Measurements from ENCODE around the gene ATRAID.

Gene ATRAID

GRCh38 chr2:27223416-27223815, 11.6 kb downstream of the ATRAID start:
- H3K36me3 ChIP-seq (ENCODE audit: control insufficient read depth, insufficient read depth, low read length) = peaks cover 90% of the 10 kb centered on the region
- no peaks in the 10 kb centered on the region for H3K4me1 ChIP-seq (ENCODE audit: control insufficient read depth, insufficient read depth, low read length, poor library complexity, severe bottlenecking)
- 100% methylated on average over 5 to 6 of the region's 6 CpGs for WGBS, 2 experiments (ENCODE audit: insufficient coverage in 2 of 2)
- no peak overlapping the region for H3K27ac ChIP-seq (ENCODE audit: low read depth, low read length, severe bottlenecking)
- H3K9me3 ChIP-seq (ENCODE audit: control insufficient read depth, low read length) = no peaks in the 10 kb centered on the region
- no peak overlapping the region for H3K4me3 ChIP-seq (ENCODE audit: extremely low read depth, insufficient read depth, low read length, poor library complexity, severe bottlenecking)

- no peak overlapping the region for H3K27ac ChIP-seq (ENCODE audit: low read depth, low read length, severe bottlenecking)
- no peaks in the 10 kb centered on the region for H3K9me3 ChIP-seq (ENCODE audit: control insufficient read depth, low read length)
- peaks cover 84% of the 10 kb centered on the region for H3K36me3 ChIP-seq (ENCODE audit: control insufficient read depth, insufficient read depth, low read length)
- 92 to 96% methylated on average over 6 of the region's 9 CpGs for WGBS, 2 experiments (ENCODE audit: insufficient coverage in 2 of 2)
- H3K4me1 ChIP-seq (ENCODE audit: control insufficient read depth, insufficient read depth, low read length, poor library complexity, severe bottlenecking) = no peaks in the 10 kb centered on the region
- H3K4me3 ChIP-seq (ENCODE audit: extremely low read depth, insufficient read depth, low read length, poor library complexity, severe bottlenecking) = no peak overlapping the region
Measured at GRCh38 chr2:27225526-27225925, 13.7 kb downstream of the ATRAID start.

- Histone ChIP-seq H3K36me3 (ENCODE audit: control insufficient read depth, insufficient read depth, low read length) (peaks cover 80% of the 10 kb centered on the region), H3K27ac (ENCODE audit: low read depth, low read length, severe bottlenecking) (no peak overlapping the region), H3K9me3 (ENCODE audit: control insufficient read depth, low read length) (no peaks in the 10 kb centered on the region), H3K4me1 (ENCODE audit: control insufficient read depth, insufficient read depth, low read length, poor library complexity, severe bottlenecking) (no peaks in the 10 kb centered on the region), H3K4me3 (ENCODE audit: extremely low read depth, insufficient read depth, low read length, poor library complexity, severe bottlenecking) (no peak overlapping the region)
- no CpG with 5 or more reads among the region's 2 CpGs for WGBS, 2 experiments (ENCODE audit: insufficient coverage in 2 of 2)
Measured at GRCh38 chr2:27227501-27227900, 15.7 kb downstream of the ATRAID start.

GRCh38 chr2:27231921-27232320, 20.1 kb downstream of the ATRAID start:
- Histone ChIP-seq H3K36me3 (ENCODE audit: control insufficient read depth, insufficient read depth, low read length) (peaks cover 82% of the 10 kb centered on the region), H3K4me1 (ENCODE audit: control insufficient read depth, insufficient read depth, low read length, poor library complexity, severe bottlenecking) (no peaks in the 10 kb centered on the region), H3K27ac (ENCODE audit: low read depth, low read length, severe bottlenecking) (no peak overlapping the region), H3K9me3 (ENCODE audit: control insufficient read depth, low read length) (no peaks in the 10 kb centered on the region), H3K4me3 (ENCODE audit: extremely low read depth, insufficient read depth, low read length, poor library complexity, severe bottlenecking) (no peak overlapping the region)
- 97% methylated on average over 12 of the region's 13 CpGs for WGBS, 2 experiments (ENCODE audit: insufficient coverage in 2 of 2)

- Histone ChIP-seq H3K27ac (ENCODE audit: low read depth, low read length, severe bottlenecking) (no peak overlapping the region), H3K4me3 (ENCODE audit: extremely low read depth, insufficient read depth, low read length, poor library complexity, severe bottlenecking) (no peak overlapping the region), H3K9me3 (ENCODE audit: control insufficient read depth, low read length) (no peaks in the 10 kb centered on the region), H3K4me1 (ENCODE audit: control insufficient read depth, insufficient read depth, low read length, poor library complexity, severe bottlenecking) (no peaks in the 10 kb centered on the region), H3K36me3 (ENCODE audit: control insufficient read depth, insufficient read depth, low read length) (peaks cover 88% of the 10 kb centered on the region)
- 97 to 98% methylated on average over 12 to 14 of the region's 14 CpGs for WGBS, 2 experiments (ENCODE audit: insufficient coverage in 2 of 2)
Measured at GRCh38 chr2:27233341-27233740, 21.5 kb downstream of the ATRAID start.

- peaks cover 93% of the 10 kb centered on the region for H3K36me3 ChIP-seq (ENCODE audit: control insufficient read depth, insufficient read depth, low read length)
- H3K4me1 ChIP-seq (ENCODE audit: control insufficient read depth, insufficient read depth, low read length, poor library complexity, severe bottlenecking) = no peaks in the 10 kb centered on the region
- H3K27ac ChIP-seq (ENCODE audit: low read depth, low read length, severe bottlenecking) = no peak overlapping the region
- H3K9me3 ChIP-seq (ENCODE audit: control insufficient read depth, low read length) = no peaks in the 10 kb centered on the region
- H3K4me3 ChIP-seq (ENCODE audit: extremely low read depth, insufficient read depth, low read length, poor library complexity, severe bottlenecking) = no peak overlapping the region
- 96 to 100% methylated on average over 9 to 12 of the region's 12 CpGs for WGBS, 2 experiments (ENCODE audit: insufficient coverage in 2 of 2)
Measured at GRCh38 chr2:27236136-27236535, 24.3 kb downstream of the ATRAID start.

- Histone ChIP-seq H3K4me3 (ENCODE audit: extremely low read depth, insufficient read depth, low read length, poor library complexity, severe bottlenecking) (no peak overlapping the region), H3K36me3 (ENCODE audit: control insufficient read depth, insufficient read depth, low read length) (peaks cover 93% of the 10 kb centered on the region), H3K27ac (ENCODE audit: low read depth, low read length, severe bottlenecking) (no peak overlapping the region), H3K4me1 (ENCODE audit: control insufficient read depth, insufficient read depth, low read length, poor library complexity, severe bottlenecking) (no peaks in the 10 kb centered on the region), H3K9me3 (ENCODE audit: control insufficient read depth, low read length) (no peaks in the 10 kb centered on the region)
- 92 to 93% methylated on average over 3 of the region's 3 CpGs for WGBS, 2 experiments (ENCODE audit: insufficient coverage in 2 of 2)
Measured at GRCh38 chr2:27236626-27237025, 24.8 kb downstream of the ATRAID start.

GRCh38 chr2:27237341-27237945, 25.6 kb downstream of the ATRAID start:
- H3K36me3 ChIP-seq (ENCODE audit: control insufficient read depth, insufficient read depth, low read length) = peaks cover 93% of the 10 kb centered on the region
- H3K4me1 ChIP-seq (ENCODE audit: control insufficient read depth, insufficient read depth, low read length, poor library complexity, severe bottlenecking) = no peaks in the 10 kb centered on the region
- H3K4me3 ChIP-seq (ENCODE audit: extremely low read depth, insufficient read depth, low read length, poor library complexity, severe bottlenecking) = no peak overlapping the region
- no peak overlapping the region for H3K27ac ChIP-seq (ENCODE audit: low read depth, low read length, severe bottlenecking)
- 94 to 99% methylated on average over 13 to 15 of the region's 15 CpGs for WGBS, 2 experiments (ENCODE audit: insufficient coverage in 2 of 2)
- no peaks in the 10 kb centered on the region for H3K9me3 ChIP-seq (ENCODE audit: control insufficient read depth, low read length)

- H3K36me3 ChIP-seq (ENCODE audit: control insufficient read depth, insufficient read depth, low read length) = peaks cover 93% of the 10 kb centered on the region
- WGBS, 2 experiments (ENCODE audit: insufficient coverage in 2 of 2) = 99 to 100% methylated on average over 3 to 8 of the region's 8 CpGs
- no peaks in the 10 kb centered on the region for H3K4me1 ChIP-seq (ENCODE audit: control insufficient read depth, insufficient read depth, low read length, poor library complexity, severe bottlenecking)
- H3K27ac ChIP-seq (ENCODE audit: low read depth, low read length, severe bottlenecking) = no peak overlapping the region
- H3K9me3 ChIP-seq (ENCODE audit: control insufficient read depth, low read length) = no peaks in the 10 kb centered on the region
- no peak overlapping the region for H3K4me3 ChIP-seq (ENCODE audit: extremely low read depth, insufficient read depth, low read length, poor library complexity, severe bottlenecking)
Measured at GRCh38 chr2:27238976-27239375, 27.1 kb downstream of the ATRAID start.

GRCh38 chr2:27240406-27240805, 28.6 kb downstream of the ATRAID start:
- H3K9me3 ChIP-seq (ENCODE audit: control insufficient read depth, low read length) = no peaks in the 10 kb centered on the region
- 93 to 100% methylated on average over 3 to 5 of the region's 9 CpGs for WGBS, 2 experiments (ENCODE audit: insufficient coverage in 2 of 2)
- no peak overlapping the region for H3K27ac ChIP-seq (ENCODE audit: low read depth, low read length, severe bottlenecking)
- peaks cover 85% of the 10 kb centered on the region for H3K36me3 ChIP-seq (ENCODE audit: control insufficient read depth, insufficient read depth, low read length)
- H3K4me1 ChIP-seq (ENCODE audit: control insufficient read depth, insufficient read depth, low read length, poor library complexity, severe bottlenecking) = no peaks in the 10 kb centered on the region
- no peak overlapping the region for H3K4me3 ChIP-seq (ENCODE audit: extremely low read depth, insufficient read depth, low read length, poor library complexity, severe bottlenecking)

- Histone ChIP-seq H3K4me3 (ENCODE audit: extremely low read depth, insufficient read depth, low read length, poor library complexity, severe bottlenecking) (no peak overlapping the region), H3K4me1 (ENCODE audit: control insufficient read depth, insufficient read depth, low read length, poor library complexity, severe bottlenecking) (no peaks in the 10 kb centered on the region), H3K36me3 (ENCODE audit: control insufficient read depth, insufficient read depth, low read length) (peaks cover 69% of the 10 kb centered on the region), H3K27ac (ENCODE audit: low read depth, low read length, severe bottlenecking) (no peak overlapping the region), H3K9me3 (ENCODE audit: control insufficient read depth, low read length) (no peaks in the 10 kb centered on the region)
- 95 to 96% methylated on average over 20 to 24 of the region's 24 CpGs for WGBS, 2 experiments (ENCODE audit: insufficient coverage in 2 of 2)
Measured at GRCh38 chr2:27241761-27242613, 30.1 kb downstream of the ATRAID start.
